CD4-positive, alpha-beta T cell treated with Interleukin-4 for 1 hour (primary cell): ENCODE data around the gene BICC1.

Experiments
- DNase-seq, 2 donors: peaks; one replicate each; pipeline ENCODE4 v3.0.0-alpha.2; 2020 to 2022

BICC1 gene

DNA sequence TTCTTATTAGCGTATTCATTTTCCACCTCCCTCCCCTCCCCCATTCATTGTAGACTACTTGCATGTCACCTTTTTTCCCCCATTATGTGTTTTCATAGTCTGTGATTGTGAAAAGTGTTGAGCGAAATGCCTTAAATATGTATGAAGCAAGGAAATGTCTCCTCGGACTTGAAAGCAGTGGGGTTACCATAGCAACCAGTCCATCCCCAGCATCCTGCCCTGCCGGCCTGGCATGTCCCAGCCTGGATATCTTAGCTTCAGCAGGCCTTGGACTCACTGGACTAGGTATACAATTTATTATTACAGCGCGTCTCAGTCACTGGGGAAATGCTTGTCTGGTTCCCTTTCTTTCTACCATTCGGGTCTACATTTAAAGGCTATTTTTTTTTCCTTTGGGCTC lies 283.6 kb downstream of the BICC1 start:
- DNase-seq, result no peak

DNA sequence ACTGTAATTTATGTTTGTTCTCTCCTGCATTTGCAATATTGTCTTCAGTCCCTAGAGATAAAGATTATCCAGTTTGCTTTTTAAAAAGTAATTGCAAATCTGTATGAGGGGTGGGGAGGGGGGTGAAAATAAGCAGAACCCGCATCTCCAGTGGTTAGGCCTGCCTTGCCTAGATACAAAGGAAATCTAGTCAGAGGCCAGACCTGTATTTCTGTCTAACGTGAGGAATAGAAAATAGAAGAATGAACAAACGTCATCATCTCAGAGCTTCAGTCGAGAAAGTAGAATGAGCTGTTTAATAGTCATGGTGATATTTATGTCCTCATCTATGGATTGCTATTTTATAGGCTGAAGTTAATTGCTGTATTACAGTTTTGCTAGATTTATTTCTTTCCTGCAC lies 284.2 kb downstream of the BICC1 start:
- DNase-seq, result no peak

- no peak for DNase-seq
Measured at GRCh38 chr10:58797356-58797755, 284.7 kb downstream of the BICC1 start.

GRCh38 chr10:58802047-58802446 lies 289.4 kb downstream of the BICC1 start:
- DNase-seq, result no peak

GRCh38 chr10:58806323-58806722 lies 293.7 kb downstream of the BICC1 start:
- DNase-seq, result no peak

GRCh38 chr10:58806970-58807628 lies 294.4 kb downstream of the BICC1 start:
- no peak for DNase-seq

DNA sequence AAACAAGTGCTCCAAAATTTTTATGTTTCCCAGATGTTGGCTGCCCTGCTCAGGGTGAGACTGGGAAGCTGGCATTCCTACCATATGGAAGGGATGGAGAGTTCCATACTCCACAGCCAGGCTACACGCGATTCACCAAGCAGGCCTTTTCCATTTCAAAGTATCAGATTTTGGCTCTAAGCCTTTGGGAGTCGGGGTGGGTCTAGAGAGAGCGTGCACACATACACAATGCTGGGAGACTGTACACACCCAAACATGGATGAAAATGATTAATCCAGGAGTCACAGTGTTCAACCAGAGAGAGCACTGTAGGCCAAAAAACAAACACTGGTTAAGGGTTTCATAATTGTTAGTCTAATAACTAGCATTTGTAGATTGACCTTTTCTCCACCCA lies 295.0 kb downstream of the BICC1 start:
- no peak for DNase-seq

DNA sequence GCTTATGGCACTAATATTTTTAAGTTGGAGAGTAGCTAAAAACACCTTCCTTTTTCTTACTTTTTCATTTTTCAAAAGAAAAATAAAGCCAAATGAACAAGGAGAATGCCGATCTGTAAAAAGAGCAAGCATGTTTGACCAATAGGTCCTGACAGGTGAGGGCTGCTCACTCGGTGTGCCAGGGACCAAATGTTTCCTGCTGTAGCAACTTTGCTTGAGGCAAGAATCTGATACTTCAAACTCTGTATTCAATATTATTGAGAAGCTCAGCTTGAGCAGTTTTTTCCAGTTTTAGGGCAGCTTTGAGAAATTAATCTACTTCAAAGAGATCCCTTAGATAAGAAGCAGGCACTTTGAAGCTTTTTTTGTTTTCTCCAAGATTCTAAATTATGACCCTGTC lies 298.1 kb downstream of the BICC1 start:
- no peak for DNase-seq

DNA sequence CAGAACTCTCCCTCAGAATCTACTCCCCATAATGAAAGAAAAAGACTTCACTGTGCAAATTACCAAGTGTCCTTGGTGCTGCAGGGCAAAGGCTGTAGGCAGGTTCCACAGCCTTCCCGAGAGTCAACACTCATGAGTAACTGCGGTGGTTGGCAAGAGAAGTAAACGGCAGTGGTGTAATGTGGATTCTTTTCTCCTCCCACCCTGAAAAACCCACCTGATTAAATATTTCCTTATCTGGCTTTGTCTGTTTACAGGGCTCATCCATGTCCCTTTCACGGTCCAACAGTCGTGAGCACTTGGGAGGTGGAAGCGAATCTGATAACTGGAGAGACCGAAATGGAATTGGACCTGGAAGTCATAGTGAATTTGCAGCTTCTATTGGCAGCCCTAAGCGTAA lies 300.9 kb downstream of the BICC1 start:
- no peak for DNase-seq

GRCh38 chr10:58817201-58817846 lies 304.7 kb downstream of the BICC1 start:
- DNase-seq, result no peak

DNA sequence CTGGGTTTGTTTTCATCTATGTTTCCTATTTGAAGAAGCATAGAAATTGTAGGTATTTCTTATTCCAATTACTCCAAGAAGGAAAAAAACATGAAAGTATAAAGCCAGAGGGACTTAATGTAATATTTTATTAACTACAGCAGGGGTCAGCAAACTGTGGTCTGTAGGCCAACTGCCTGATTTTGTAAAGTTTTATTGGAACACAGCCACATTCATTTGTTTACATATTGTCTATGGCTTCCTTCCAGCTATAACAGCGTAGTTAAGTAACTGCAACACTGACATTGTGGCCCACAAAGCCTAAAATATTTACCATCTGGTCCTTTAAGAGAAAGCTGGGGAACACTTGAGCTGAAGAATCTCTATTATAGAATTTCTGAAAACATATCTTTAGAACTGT lies 306.2 kb downstream of the BICC1 start:
- no peak for DNase-seq

GRCh38 chr10:58820386-58820785 lies 307.7 kb downstream of the BICC1 start:
- no peak for DNase-seq

DNA sequence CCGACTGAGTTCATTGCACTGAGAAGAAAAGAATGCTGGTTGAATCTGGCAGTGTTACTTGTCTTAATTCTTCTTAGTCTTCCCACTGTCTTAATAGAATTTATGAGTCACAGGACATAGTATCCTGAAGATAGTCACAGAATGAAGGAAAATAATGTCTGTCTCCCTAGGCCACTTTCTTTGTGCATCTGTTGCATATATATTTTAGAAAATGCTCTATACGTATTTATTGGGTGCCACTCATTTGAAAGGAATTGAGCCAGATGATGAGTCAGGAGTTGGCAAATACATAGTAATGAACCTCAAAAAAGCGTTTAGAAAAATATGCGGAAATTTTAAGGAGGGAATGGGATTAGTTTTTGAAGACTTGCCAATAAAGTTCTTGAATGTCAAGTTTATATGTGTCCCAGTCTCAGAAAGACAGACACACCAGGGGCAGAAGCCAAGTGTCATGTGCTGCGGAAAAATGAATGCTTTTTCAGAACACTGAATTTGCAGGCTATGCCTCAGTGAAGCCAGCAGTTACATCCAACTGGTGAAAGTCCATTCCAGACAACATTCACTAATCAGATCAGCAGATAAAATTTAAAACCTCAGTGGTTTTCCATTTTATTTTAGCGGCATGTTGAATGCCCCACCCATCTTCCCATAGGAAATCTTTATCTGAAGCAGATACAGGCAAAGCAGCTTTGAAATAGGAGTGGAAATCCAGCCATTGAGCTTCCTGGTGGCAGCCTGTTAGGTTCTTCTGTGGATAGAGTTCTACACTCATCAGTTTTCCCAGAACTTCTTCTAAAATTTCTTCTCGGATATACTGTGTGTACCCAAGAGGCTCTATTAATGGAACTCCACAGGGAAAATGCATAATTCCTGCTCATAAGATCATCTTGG lies 308.4 kb downstream of the BICC1 start:
- no peak for DNase-seq

- no peak for DNase-seq
Measured at GRCh38 chr10:58821752-58822056, 309.0 kb downstream of the BICC1 start.

DNA sequence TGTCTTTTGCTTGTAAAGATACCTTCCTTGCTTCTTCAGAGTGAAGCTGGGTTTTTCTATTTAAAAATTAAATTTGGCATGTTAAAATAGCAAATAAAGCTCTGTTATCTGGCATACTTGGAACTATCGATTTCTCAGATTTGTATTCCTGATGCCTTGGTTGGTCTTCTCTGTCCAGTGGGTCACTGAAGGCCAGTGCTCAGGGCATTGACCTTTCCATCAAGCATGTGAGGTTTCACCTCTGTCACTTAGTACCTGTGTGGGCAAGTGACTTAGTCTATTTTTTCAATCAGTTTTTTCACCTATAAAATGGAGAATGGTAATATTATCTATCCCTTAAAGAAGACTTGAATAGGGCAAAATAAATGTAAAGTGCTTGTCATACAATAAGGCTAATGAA lies 311.3 kb downstream of the BICC1 start:
- DNase-seq, result no peak

GRCh38 chr10:58824396-58824795 lies 311.7 kb downstream of the BICC1 start:
- DNase-seq, result no peak

GRCh38 chr10:58826694-58827093 lies 314.0 kb downstream of the BICC1 start:
- DNase-seq, result no peak

- no peak for DNase-seq
Measured at GRCh38 chr10:58827381-58827780, 314.7 kb downstream of the BICC1 start.

DNA sequence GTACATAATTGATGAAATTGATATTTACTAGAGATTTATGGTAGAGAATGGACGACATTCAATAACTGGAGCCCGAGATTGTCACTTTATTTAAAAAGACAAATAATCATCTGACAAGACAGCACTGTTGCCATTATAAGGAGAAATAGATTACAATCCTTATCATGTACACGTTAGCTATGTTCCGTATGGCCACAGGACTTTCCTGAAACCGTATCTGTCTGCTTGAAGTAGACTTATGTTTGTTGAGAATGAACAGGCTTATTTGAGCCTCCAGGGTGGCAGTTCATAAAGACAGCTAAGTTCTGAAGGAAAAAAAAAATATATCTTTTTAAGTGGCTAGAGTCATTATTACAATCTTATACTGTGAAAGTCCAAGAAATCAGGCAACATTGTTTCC lies 317.2 kb downstream of the BICC1 start:
- DNase-seq, result no peak

DNA sequence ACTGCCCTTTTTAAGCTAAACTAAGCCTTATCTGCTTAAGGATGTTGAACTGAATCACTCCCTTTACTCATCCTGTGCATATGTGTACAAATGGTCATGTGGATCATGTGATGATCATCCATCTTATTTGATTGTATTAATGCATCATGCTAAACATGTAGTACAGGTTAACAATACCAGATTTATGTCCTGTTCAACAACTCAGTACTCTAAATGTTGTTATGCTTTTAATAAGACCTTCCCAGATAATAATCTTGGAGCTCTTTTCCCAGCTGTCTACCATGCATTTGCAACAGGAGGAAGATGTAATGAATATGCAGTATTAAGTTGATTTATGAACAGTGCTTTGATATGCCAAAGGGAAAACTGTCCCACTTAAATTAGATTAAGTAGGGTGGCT lies 318.0 kb downstream of the BICC1 start:
- no peak for DNase-seq

DNA sequence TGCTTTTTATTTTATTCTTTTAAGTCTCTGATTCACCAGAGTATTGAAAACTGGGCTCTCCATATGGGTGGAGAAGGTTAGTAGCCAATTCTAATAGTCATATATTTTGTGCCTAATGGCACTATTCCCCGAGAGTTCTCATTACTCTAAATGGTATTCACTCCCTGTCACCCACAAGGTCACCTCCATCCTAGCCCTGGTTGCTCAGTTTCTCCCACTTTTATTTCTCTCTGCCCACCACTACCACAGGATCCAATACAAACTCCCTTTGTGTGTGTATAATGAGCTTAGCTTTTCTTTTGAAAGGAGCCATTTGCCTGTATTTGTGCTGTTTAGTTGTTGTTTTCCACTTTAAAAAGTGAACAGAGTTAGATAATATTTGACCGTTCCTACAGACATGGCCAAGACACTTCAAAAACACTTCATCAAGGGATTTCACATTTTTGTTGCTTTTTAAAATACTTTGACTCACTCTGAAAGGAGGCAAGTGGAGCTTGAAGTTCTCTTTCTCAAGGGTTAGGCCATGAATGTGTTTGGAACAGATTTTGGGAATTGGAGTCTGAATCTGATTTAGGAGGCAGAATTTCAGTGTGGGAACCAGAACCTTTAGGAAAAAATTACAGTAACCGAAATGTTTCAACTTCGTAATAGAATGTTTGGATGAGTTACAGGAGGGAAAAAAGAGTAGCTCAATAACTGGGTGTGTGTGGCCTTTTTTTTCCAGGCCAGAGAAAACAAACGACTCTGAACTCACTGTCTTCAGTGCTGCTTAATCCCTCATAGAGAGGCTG lies 321.3 kb downstream of the BICC1 start:
- no peak for DNase-seq

- no peak for DNase-seq
Measured at GRCh38 chr10:58836176-58836700, 323.6 kb downstream of the BICC1 start.

DNA sequence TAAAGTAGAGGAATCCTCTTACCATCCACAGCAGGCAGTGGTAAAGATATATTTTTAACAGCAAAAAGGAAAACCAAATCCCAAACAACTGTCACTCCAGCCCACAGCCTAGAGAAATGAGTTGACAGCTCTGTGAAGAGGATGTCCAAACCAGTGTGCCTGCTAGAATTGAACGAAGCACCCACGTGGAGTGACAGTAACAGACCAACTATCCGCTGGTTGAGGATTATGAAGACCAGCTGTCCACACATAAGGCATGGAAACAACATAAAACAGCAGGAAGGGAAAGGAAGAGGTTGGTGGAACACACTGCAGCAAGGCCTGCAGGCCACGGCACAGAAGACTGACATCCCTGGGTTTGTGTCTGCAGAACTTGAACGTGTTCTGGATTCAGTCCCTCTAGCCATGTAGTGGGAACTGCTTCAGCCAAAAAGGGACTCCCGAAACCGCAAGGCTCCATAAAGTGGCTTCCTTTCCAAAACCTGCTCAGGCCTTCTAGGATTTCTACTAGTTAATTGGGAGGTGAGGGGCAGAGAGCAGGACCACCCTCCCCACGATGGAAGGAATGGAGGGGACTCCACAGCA lies 324.4 kb downstream of the BICC1 start:
- no peak for DNase-seq
